ENCODE measurements around the gene SHANK1.

DNA sequence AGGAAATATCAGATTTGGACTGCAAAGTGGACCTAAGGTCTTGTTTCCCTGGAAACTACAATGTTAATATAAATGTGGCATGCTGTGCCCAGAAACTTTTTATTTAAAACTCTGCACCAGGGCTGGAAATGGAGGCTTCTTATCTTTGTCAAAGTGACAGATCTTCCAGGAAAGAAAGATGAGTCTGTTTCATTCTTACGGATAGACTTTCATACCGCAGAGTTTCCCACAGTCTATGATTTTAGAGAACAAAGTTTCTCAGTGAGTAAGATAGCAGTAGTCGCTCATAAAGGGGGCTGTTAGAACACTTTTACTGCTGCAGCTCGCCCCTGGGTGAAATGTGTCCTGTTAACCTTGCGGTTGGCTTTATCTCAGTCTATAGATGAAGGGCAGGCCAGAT lies 10.3 kb upstream of the SHANK1 start:
- TF ChIP-seq, protein P1, sequence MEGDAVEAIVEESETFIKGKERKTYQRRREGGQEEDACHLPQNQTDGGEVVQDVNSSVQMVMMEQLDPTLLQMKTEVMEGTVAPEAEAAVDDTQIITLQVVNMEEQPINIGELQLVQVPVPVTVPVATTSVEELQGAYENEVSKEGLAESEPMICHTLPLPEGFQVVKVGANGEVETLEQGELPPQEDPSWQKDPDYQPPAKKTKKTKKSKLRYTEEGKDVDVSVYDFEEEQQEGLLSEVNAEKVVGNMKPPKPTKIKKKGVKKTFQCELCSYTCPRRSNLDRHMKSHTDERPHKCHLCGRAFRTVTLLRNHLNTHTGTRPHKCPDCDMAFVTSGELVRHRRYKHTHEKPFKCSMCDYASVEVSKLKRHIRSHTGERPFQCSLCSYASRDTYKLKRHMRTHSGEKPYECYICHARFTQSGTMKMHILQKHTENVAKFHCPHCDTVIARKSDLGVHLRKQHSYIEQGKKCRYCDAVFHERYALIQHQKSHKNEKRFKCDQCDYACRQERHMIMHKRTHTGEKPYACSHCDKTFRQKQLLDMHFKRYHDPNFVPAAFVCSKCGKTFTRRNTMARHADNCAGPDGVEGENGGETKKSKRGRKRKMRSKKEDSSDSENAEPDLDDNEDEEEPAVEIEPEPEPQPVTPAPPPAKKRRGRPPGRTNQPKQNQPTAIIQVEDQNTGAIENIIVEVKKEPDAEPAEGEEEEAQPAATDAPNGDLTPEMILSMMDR (IDR thresholded peaks at IDR 0.05; ENCODE audit: low read depth, low read length, missing input control): no peak
- TF ChIP-seq, protein P2, sequence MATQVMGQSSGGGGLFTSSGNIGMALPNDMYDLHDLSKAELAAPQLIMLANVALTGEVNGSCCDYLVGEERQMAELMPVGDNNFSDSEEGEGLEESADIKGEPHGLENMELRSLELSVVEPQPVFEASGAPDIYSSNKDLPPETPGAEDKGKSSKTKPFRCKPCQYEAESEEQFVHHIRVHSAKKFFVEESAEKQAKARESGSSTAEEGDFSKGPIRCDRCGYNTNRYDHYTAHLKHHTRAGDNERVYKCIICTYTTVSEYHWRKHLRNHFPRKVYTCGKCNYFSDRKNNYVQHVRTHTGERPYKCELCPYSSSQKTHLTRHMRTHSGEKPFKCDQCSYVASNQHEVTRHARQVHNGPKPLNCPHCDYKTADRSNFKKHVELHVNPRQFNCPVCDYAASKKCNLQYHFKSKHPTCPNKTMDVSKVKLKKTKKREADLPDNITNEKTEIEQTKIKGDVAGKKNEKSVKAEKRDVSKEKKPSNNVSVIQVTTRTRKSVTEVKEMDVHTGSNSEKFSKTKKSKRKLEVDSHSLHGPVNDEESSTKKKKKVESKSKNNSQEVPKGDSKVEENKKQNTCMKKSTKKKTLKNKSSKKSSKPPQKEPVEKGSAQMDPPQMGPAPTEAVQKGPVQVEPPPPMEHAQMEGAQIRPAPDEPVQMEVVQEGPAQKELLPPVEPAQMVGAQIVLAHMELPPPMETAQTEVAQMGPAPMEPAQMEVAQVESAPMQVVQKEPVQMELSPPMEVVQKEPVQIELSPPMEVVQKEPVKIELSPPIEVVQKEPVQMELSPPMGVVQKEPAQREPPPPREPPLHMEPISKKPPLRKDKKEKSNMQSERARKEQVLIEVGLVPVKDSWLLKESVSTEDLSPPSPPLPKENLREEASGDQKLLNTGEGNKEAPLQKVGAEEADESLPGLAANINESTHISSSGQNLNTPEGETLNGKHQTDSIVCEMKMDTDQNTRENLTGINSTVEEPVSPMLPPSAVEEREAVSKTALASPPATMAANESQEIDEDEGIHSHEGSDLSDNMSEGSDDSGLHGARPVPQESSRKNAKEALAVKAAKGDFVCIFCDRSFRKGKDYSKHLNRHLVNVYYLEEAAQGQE (IDR thresholded peaks at IDR 0.05): no peak
- no peak for TF ChIP-seq GABPA (IDR thresholded peaks at IDR 0.05 in 1 of 2, conservative IDR thresholded peaks at IDR 0.05 in 1 of 2)
- no peak for TF ChIP-seq NR2F2 (IDR thresholded peaks at IDR 0.05)
- TF ChIP-seq SP1 (IDR thresholded peaks at IDR 0.05): no peak
- TF ChIP-seq EGR1 (IDR thresholded peaks at IDR 0.05; ENCODE audit: low read depth in 2 of 2): no peak
- TF ChIP-seq YY1 (IDR thresholded peaks at IDR 0.05): no peak
- no peak for TF ChIP-seq TAF1 (conservative IDR thresholded peaks at IDR 0.05)
- no peak for TF ChIP-seq RAD21 (IDR thresholded peaks at IDR 0.05)
- no peak for TF ChIP-seq FOXA2 (IDR thresholded peaks at IDR 0.05)
- no peak for TF ChIP-seq JUND (IDR thresholded peaks at IDR 0.05)

Data from liver (tissue), 3 donors.